Measurements from ENCODE around the gene PARP8. TPM values are rescaled to one million over a fixed set of nuclear protein-coding genes. Genes with fewer than 3 reads are reported as not detected.

PARP8 gene
- total RNA-seq, 2 experiments from 2014 or later: 181 to 200 TPM

- H3K27ac ChIP-seq (ENCODE audit: low read depth in 1 of 2, low read length in 2 of 2): no peak overlapping the region
- peaks cover 90% of the 10 kb centered on the region for H3K4me1 Mint-ChIP-seq (ENCODE audit: low read depth)
- peak overlapping the region; percentile 31 for H3K27ac Mint-ChIP-seq
- ChIA-PET CTCF (no interaction called here), POLR2A (interaction anchor here (0.7 kb wide), 1 partner anchor 10 kb away, joined by 3 read pairs; no protein-coding TSS in a partner anchor)
- no peak for DNase-seq
- H3K4me3 Mint-ChIP-seq: no peak overlapping the region
- peaks cover 10% of the 10 kb centered on the region for H3K36me3 ChIP-seq (ENCODE audit: insufficient read depth, low read length)
- H3K9me3 ChIP-seq (ENCODE audit: control insufficient read depth in 1 of 2, insufficient read depth in 1 of 2, low read length in 2 of 2): no peaks in the 10 kb centered on the region
- intact Hi-C loops (cut with DNase I, micrococcal nuclease): no loop called here
- H3K9me3 Mint-ChIP-seq: no peaks in the 10 kb centered on the region
- no peaks in the 10 kb centered on the region for H3K27me3 ChIP-seq (ENCODE audit: control insufficient read depth in 1 of 2, insufficient read depth in 2 of 2, low read length in 2 of 2)
- no peak for TF ChIP-seq CTCF (IDR thresholded peaks at IDR 0.05)
- H3K4me1 ChIP-seq (ENCODE audit: insufficient read depth, low read length): peaks cover 15% of the 10 kb centered on the region
- H3K36me3 Mint-ChIP-seq (ENCODE audit: low read depth): peaks cover 36% of the 10 kb centered on the region
- no peak for ATAC-seq (ENCODE audit: poor library complexity)
- no peak overlapping the region for H3K4me3 ChIP-seq (ENCODE audit: low read length)
- H3K27me3 Mint-ChIP-seq: no peaks in the 10 kb centered on the region
Observed at GRCh38 chr5:50700706-50701105, 34.3 kb downstream of the PARP8 start.

GRCh38 chr5:50702615-50703366 is 36.4 kb downstream of the PARP8 start:
- peak overlapping the region in 1 of 2 donors; percentile 31 for H3K27ac ChIP-seq (ENCODE audit: low read depth in 1 of 2, low read length in 2 of 2)
- peak in 3 of 14 experiments; percentile 23 to 61 (median 26) for DNase-seq

GRCh38 chr5:50703367-50703666 is 36.9 kb downstream of the PARP8 start:
- H3K4me1 Mint-ChIP-seq (ENCODE audit: low read depth): peaks cover 96% of the 10 kb centered on the region
- H3K9me3 Mint-ChIP-seq: no peaks in the 10 kb centered on the region
- Histone ChIP-seq H3K27me3 (ENCODE audit: control insufficient read depth in 1 of 2, insufficient read depth in 2 of 2, low read length in 2 of 2) (no peaks in the 10 kb centered on the region), H3K9me3 (ENCODE audit: control insufficient read depth in 1 of 2, insufficient read depth in 1 of 2, low read length in 2 of 2) (no peaks in the 10 kb centered on the region), H3K4me3 (ENCODE audit: low read length) (no peak overlapping the region), H3K4me1 (ENCODE audit: insufficient read depth, low read length) (peaks cover 9% of the 10 kb centered on the region), H3K36me3 (ENCODE audit: insufficient read depth, low read length) (peaks cover 4% of the 10 kb centered on the region), H3K27ac (ENCODE audit: low read depth in 1 of 2, low read length in 2 of 2) (no peak overlapping the region)
- intact Hi-C loops (cut with DNase I, micrococcal nuclease): no loop called here
- no peak overlapping the region for H3K4me3 Mint-ChIP-seq
- H3K27me3 Mint-ChIP-seq: no peaks in the 10 kb centered on the region
- no peak for TF ChIP-seq CTCF (IDR thresholded peaks at IDR 0.05)
- H3K27ac Mint-ChIP-seq: peak overlapping the region; percentile 81
- CTCF ChIA-PET: interaction anchor here (0.7 kb wide), 1 partner anchor 33 kb away, joined by 3 read pairs; no protein-coding TSS in a partner anchor
- H3K36me3 Mint-ChIP-seq (ENCODE audit: low read depth): peaks cover 34% of the 10 kb centered on the region
- DNase-seq (no peak), ATAC-seq (ENCODE audit: poor library complexity) (no peak)
- POLR2A ChIA-PET: interaction anchor here (2.0 kb wide), 1 partner anchor 36 kb away, joined by 8 read pairs; no protein-coding TSS in a partner anchor

More at GRCh38 chr5:50702615-50703366, 36.4 kb downstream of the PARP8 start:
- no peaks in the 10 kb centered on the region for H3K9me3 Mint-ChIP-seq
- no peak for TF ChIP-seq CTCF (IDR thresholded peaks at IDR 0.05)
- Histone ChIP-seq H3K4me1 (ENCODE audit: insufficient read depth, low read length) (peaks cover 10% of the 10 kb centered on the region), H3K4me3 (ENCODE audit: low read length) (no peak overlapping the region), H3K9me3 (ENCODE audit: control insufficient read depth in 1 of 2, insufficient read depth in 1 of 2, low read length in 2 of 2) (no peaks in the 10 kb centered on the region), H3K27me3 (ENCODE audit: control insufficient read depth in 1 of 2, insufficient read depth in 2 of 2, low read length in 2 of 2) (no peaks in the 10 kb centered on the region), H3K36me3 (ENCODE audit: insufficient read depth, low read length) (peaks cover 6% of the 10 kb centered on the region)
- ATAC-seq (ENCODE audit: poor library complexity): peak; percentile 75
- intact Hi-C loops (cut with DNase I, micrococcal nuclease): no loop called here
- peak overlapping the region; percentile 81 for H3K27ac Mint-ChIP-seq
- POLR2A ChIA-PET: interaction anchor here (0.9 to 2.0 kb wide), 6 partner anchors 10 to 43 kb away, joined by 3 to 8 read pairs (median 4); no protein-coding TSS in a partner anchor
- H3K27me3 Mint-ChIP-seq: no peaks in the 10 kb centered on the region
- CTCF ChIA-PET: interaction anchor here (0.7 kb wide), 1 partner anchor 33 kb away, joined by 3 read pairs; no protein-coding TSS in a partner anchor
- peaks cover 96% of the 10 kb centered on the region for H3K4me1 Mint-ChIP-seq (ENCODE audit: low read depth)
- peaks cover 39% of the 10 kb centered on the region for H3K36me3 Mint-ChIP-seq (ENCODE audit: low read depth)
- H3K4me3 Mint-ChIP-seq: peak overlapping the region; percentile 70

Data from CD4-positive, alpha-beta T cell (primary cell).